Raji (cell line): ENCODE measurements around the gene SLC24A3.

ENCODE experiments used
- POLR2A ChIP-seq: IDR thresholded peaks from 2 replicates; pipeline ENCODE4 v1.6.1; 2011; ENCODE audit warnings: low read depth, low read length, control low read depth; ENCODE audit not compliant: insufficient read depth

The SLC24A3 gene

GRCh38 chr20:19231359-19232035, 19.1 kb downstream of the SLC24A3 start:
- TF ChIP-seq POLR2A: no peak

- no peak for TF ChIP-seq POLR2A
Measured at GRCh38 chr20:19232997-19233794, 20.8 kb downstream of the SLC24A3 start.

DNA sequence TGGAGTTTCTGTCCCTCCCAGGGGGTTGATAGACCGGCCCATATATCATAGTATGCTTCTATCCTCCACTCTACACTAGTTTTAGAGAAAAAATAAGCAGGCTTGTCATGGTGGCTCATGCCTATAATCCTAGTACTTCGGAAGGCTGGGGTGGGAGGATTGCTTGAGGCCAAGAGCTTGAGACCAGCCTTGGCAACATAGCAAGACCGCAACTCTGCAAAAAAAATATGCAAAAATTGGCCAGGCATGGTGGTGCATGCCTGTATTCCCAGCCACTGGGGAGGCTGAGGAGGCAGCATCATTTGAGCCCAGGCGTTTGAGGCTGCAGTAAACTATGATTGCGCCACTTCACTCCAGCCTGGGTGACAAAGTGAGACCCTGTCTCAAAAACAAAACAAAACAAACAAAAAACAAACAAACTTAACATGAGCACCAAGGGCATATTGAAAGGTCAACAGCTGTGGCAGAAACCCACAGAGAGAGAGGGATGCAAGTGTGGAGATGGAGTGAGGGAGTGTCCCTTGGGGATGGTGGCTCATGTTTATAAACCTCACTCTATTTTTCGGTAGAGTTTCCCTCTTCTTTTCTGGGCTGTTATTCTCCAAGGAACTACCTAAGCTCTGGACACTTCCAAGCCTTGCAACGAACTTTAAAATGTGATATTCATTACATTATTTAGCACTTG, 24.1 kb downstream of the SLC24A3 start:
- TF ChIP-seq POLR2A: no peak

- no peak for TF ChIP-seq POLR2A
Measured at GRCh38 chr20:19241440-19241839, 29.0 kb downstream of the SLC24A3 start.

DNA sequence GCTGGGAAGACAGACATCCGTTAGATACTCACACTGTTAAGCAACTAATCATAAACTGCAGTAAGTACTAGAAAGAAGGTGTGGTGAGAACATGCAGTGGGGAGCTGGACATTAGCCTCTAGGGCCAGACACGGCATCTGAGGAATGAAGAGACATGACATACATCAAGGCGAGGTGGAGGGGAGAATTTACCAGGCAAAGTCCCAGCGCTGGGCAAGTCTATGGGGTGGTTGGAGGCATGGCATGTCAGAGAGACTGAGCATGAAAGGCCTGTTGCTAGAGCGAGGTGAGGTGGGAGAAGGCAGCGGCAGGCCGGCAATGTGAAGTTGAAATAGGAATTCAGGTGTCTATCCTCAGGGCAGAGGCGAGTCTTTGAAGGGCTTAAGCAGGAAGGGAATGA, 31.8 kb downstream of the SLC24A3 start:
- TF ChIP-seq POLR2A: no peak

DNA sequence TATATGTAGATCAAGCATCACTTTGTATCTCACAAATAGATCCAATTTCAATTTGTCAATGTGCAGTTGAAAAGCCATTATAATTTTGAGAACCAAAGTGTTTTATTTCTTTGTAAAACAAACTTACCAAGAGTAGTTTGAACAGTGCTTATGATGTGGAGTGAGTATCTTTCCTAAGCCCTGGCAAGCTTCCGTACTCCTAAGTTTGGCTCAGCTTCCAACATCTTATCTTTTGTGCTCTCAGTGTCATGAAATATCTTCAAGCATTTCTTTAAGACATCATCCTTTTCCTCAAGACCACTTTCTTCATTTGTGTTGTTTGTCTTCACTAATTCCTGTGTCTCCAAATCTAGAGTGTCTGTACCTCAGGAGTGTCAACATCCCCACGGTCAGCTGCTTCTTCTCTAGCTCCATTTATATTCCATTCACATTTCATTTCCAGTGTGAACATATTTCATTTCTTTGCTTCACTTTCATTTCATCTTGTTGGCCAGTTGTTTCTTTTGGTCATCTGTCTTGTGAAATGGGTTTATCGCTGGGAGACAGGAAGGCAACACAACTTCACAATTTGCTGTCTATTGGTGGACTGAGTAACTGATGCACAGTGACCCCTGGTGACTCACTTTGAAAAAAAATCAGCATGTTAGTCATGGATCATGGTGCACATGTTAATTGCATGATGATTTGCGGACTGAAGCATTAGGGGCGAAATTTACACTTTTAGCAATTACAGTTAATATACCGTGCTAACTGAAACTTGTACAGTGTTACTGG, 36.9 kb downstream of the SLC24A3 start:
- no peak for TF ChIP-seq POLR2A

DNA sequence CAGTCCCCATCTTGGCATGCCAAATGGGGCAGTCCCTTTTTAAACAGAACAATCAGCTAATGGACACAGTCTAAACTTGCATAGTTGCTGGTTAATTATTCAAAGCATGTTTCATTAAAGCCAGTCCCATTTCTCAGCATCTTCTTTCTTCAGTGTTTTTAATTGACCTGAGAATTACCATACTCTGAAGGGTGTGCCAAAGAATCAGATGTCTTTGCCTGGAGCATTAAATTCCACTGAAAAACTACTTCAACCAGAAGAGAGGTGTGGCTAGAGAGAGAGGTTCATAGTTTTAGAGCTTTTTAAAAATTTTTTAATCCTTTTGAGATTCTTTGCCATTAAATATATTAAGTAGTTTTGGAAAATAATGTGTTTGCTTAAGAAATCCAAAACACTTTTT, 37.9 kb downstream of the SLC24A3 start:
- no peak for TF ChIP-seq POLR2A

DNA sequence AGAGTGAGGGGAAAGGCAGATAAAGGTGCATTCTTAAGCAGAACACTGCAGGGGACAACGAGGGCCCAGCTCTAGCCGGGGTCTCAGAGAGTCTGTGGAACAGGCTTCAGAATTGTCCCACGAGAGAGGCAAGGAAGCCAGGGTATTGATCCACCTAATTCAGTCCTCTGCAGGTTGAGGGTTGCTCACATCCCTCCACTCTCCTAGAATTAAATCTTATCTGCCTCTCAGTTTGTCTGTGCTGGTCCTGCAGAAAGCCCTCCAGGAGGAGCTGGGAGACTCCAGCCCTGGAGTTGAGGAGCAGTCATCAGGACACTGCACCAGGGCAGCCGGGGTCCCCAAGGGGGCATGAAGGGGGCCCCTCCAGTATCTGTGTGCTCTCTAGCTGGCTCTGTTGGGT, 39.1 kb downstream of the SLC24A3 start:
- no peak for TF ChIP-seq POLR2A

DNA sequence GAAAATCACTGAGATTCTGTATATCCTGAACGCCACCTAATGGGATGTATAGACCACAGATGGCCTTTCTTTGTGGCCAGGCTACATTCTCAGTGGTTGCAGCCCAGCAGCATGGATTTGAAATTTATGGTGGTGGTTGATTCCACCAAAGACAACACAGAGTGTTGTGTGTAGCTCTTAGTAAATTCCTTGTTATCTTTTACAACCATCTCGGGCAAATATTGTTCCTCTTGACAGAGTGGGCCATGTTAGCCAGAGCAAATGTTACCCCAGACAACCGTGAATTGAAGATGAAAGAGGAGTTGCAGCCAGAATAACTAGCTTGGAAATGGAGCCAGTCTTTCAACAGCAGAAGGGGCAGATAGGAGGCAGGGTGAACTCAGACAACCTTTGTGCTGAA, 39.5 kb downstream of the SLC24A3 start:
- no peak for TF ChIP-seq POLR2A

DNA sequence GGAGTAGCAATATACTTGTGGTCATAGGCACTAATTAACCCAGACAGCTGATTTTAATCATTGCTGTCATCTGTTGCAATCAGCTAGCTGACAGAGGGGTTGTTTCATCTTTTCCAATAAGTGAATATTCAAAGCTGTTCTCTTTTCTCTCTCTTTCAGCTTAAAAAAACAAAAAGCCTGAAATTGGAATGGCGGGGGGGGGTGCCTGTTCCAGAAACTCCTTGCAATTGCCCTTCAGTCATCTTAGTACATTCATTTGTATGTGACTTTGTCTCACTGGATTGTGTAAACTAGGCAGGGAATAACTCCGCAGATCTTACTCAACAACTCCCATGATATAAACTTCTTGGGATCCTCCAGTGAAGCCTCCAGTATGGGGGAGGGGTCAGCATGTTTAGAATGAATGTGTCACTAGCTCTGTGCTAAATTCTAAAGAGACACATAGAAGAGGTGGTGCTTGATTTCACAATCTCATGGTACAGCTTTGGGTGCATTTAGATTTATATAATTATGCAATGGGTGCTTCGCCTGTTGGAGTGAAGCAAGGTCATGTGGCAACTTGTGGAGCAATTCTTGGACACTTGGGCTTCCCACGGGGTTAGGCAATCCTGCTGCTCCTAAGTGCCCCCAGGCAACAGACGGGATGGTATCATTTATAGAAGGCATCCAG, 40.1 kb downstream of the SLC24A3 start:
- TF ChIP-seq POLR2A: no peak

DNA sequence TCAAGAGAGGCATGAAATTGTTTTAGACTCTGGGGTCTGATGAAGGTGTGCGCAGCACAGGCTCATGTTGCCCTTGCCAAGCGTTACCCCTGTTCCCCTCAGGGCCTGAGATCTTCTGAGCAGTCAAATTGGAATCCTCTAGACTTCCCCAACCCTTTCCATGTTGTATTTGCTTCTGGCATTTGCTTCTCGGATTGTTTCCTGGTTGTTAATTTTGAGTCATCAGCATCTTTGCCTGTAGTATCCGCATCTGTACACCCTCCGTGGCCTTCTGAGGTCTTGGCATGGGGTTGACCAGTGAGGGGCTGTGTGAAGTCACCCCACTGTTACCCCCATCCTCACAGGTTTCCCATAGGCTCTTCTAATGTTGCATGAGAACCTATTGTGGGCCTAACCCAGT, 40.9 kb downstream of the SLC24A3 start:
- no peak for TF ChIP-seq POLR2A

GRCh38 chr20:19253916-19254820, 41.7 kb downstream of the SLC24A3 start:
- TF ChIP-seq POLR2A: no peak

GRCh38 chr20:19254956-19255355, 42.5 kb downstream of the SLC24A3 start:
- TF ChIP-seq POLR2A: no peak

DNA sequence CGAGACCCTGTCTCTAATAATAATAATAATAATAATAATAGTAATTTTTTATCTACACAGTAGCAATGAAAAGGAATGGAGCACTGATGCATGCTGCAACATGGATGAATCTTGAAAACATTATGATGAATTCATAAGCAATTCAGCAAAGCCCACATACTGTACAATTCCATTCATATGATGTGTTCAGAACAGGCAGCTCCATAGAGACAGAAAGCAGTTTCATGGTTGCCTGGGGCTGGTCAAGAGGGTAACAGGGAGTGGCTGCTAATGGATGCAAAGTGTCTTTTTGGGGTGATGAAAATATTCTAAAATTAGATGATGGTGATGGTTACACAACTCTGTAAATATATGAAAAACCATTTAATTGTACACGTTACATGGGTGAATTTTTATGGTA, 43.6 kb downstream of the SLC24A3 start:
- no peak for TF ChIP-seq POLR2A

GRCh38 chr20:19256906-19257595, 44.6 kb downstream of the SLC24A3 start:
- no peak for TF ChIP-seq POLR2A
